Measurements from ENCODE around the gene CFAP97D1. TPM values are rescaled to one million over a fixed set of nuclear protein-coding genes. Genes with fewer than 3 reads are reported as not detected.

Gene CFAP97D1
- total RNA-seq, 4 donors from 2014 or later, result 0.19 TPM; not detected in 3

GRCh38 chr17:43799047-43799446, 18.8 kb downstream of the CFAP97D1 start:
- intact Hi-C loops (cut with DNase I), result no loop called here
- no peak for DNase-seq (ENCODE audit: extremely low spot score)
- WGBS, result 75% methylated on average over 2 of the region's 2 CpGs

DNA sequence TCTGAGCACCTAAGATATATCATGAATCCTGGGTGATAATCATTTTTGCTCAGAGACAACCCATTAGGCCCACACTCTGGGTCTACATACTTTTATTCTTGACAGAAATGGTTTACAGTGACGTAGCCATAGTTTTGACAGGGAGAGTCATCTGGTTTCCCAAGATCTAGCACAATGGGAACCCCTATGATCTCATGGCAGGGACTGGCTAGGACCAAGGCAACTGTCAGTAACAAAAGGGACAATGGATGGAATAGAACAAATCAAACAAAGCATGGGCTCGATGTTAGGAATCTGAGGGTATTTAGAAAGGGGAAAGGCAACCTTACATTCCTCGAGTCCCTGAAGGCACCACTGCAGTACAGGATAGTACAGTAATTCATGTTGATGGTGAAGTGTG, 20.5 kb downstream of the CFAP97D1 start:
- Histone ChIP-seq H3K9me3 (no peaks in the 10 kb centered on the region), H3K36me3 (peaks cover 0 to 39% (median 23%) of the 10 kb centered on the region in 4 donors), H3K27me3 (peaks cover 0 to 6% (median 0%) of the 10 kb centered on the region in 4 donors), H3K27ac (replicated peaks in 1 of 4) (no peak overlapping the region), H3K4me1 (no peaks in the 10 kb centered on the region), H3K4me3 (no peak overlapping the region)
- 89% methylated on average over 3 of the region's 3 CpGs for WGBS
- DNase-seq (ENCODE audit: extremely low spot score), result no peak
- intact Hi-C loops (cut with DNase I), result no loop called here
- TF ChIP-seq EP300 (IDR thresholded peaks at IDR 0.05) (no peak), CTCF (IDR thresholded peaks at IDR 0.05) (no peak), POLR2A (IDR thresholded peaks at IDR 0.05; ENCODE audit: low read depth) (no peak)

More at GRCh38 chr17:43799047-43799446, 18.8 kb downstream of the CFAP97D1 start:
- no peaks in the 10 kb centered on the region for H3K9me3 ChIP-seq
- no peaks in the 10 kb centered on the region for H3K4me1 ChIP-seq
- TF ChIP-seq POLR2AphosphoS5 (IDR thresholded peaks at IDR 0.05), result no peak
- TF ChIP-seq EP300 (IDR thresholded peaks at IDR 0.05), result no peak
- TF ChIP-seq POLR2A (IDR thresholded peaks at IDR 0.05; ENCODE audit: low read depth), result no peak
- TF ChIP-seq CTCF (IDR thresholded peaks at IDR 0.05), result no peak
- peaks cover 0 to 33% (median 23%) of the 10 kb centered on the region in 4 donors for H3K36me3 ChIP-seq
- H3K27ac ChIP-seq (replicated peaks in 1 of 4), result no peak overlapping the region
- peaks cover 0 to 6% (median 0%) of the 10 kb centered on the region in 4 donors for H3K27me3 ChIP-seq
- no peak overlapping the region for H3K4me3 ChIP-seq

DNA sequence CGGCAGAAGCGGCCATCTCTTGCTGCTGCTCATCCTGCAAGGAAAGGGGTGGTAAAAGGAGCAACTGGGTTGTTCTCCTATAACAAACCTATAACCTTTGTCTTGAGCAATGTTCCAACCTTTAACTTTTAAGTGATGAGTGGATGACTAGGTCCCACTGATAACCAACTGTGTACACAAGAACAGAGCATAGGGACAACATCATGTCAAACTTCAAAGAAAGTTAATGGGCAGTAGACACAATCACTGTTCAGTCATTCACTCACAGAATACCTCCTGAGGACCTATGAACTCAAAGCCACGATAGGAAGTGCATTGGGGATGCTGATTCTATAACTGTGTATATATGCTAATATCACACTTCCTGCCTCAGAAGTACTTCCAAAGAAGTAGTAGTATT, 21.6 kb downstream of the CFAP97D1 start:
- Histone ChIP-seq H3K27ac (replicated peaks in 1 of 4) (no peak overlapping the region), H3K4me3 (no peak overlapping the region), H3K9me3 (no peaks in the 10 kb centered on the region), H3K4me1 (no peaks in the 10 kb centered on the region), H3K36me3 (peaks cover 0 to 48% (median 28%) of the 10 kb centered on the region in 4 donors), H3K27me3 (peaks cover 0 to 6% (median 0%) of the 10 kb centered on the region in 4 donors)
- no peak for DNase-seq (ENCODE audit: extremely low spot score)
- TF ChIP-seq POLR2AphosphoS5 (IDR thresholded peaks at IDR 0.05), result no peak
- TF ChIP-seq EP300 (IDR thresholded peaks at IDR 0.05), result no peak
- no peak for TF ChIP-seq CTCF (IDR thresholded peaks at IDR 0.05)
- no peak for TF ChIP-seq POLR2A (IDR thresholded peaks at IDR 0.05; ENCODE audit: low read depth)
- intact Hi-C loops (cut with DNase I), result no loop called here
- WGBS, result 73% methylated on average over 3 of the region's 3 CpGs

GRCh38 chr17:43803758-43804157, 23.5 kb downstream of the CFAP97D1 start:
- Histone ChIP-seq H3K27ac (replicated peaks in 1 of 4) (no peak overlapping the region), H3K4me3 (no peak overlapping the region), H3K9me3 (no peaks in the 10 kb centered on the region), H3K4me1 (no peaks in the 10 kb centered on the region), H3K36me3 (peaks cover 5 to 67% (median 38%) of the 10 kb centered on the region in 4 donors), H3K27me3 (no peaks in the 10 kb centered on the region)
- intact Hi-C loops (cut with DNase I), result no loop called here
- TF ChIP-seq POLR2AphosphoS5 (IDR thresholded peaks at IDR 0.05) (no peak), EP300 (IDR thresholded peaks at IDR 0.05) (no peak), CTCF (IDR thresholded peaks at IDR 0.05) (no peak), POLR2A (IDR thresholded peaks at IDR 0.05; ENCODE audit: low read depth) (no peak)
- 51% methylated on average over 2 of the region's 4 CpGs for WGBS
- no peak for DNase-seq (ENCODE audit: extremely low spot score)

DNA sequence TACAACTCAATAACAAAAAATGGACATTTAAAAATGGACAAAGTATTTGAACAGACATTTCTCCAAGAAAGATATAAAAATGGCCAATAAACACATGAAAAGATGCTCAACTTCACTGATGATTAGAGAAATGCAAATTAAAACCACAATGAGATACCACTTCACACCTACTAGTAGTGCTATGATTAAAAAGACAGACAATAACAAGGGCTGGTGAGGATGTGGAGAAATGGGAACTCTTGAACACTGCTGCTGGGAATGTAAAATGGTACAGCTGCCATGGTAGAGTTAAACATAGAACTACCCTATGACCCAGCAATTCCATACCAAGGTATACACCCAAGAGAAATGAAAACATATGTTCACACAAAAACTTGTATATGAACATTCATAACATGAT, 24.9 kb downstream of the CFAP97D1 start:
- H3K4me1 ChIP-seq, result no peaks in the 10 kb centered on the region
- no peak for DNase-seq (ENCODE audit: extremely low spot score)
- no peak overlapping the region for H3K4me3 ChIP-seq
- H3K27ac ChIP-seq (replicated peaks in 1 of 4), result no peak overlapping the region
- peaks cover 5 to 81% (median 45%) of the 10 kb centered on the region in 4 donors for H3K36me3 ChIP-seq
- TF ChIP-seq EP300 (IDR thresholded peaks at IDR 0.05), result no peak
- no peak for TF ChIP-seq CTCF (IDR thresholded peaks at IDR 0.05)
- no peak for TF ChIP-seq POLR2AphosphoS5 (IDR thresholded peaks at IDR 0.05)
- no peak for TF ChIP-seq POLR2A (IDR thresholded peaks at IDR 0.05; ENCODE audit: low read depth)
- H3K9me3 ChIP-seq, result no peaks in the 10 kb centered on the region
- intact Hi-C loops (cut with DNase I), result no loop called here
- H3K27me3 ChIP-seq, result no peaks in the 10 kb centered on the region
